ENCODE data around the gene SYNM.

SYNM gene

GRCh38 chr15:99131441-99132023 lies 26.7 kb downstream of the SYNM start:
- CTCF ChIA-PET = no interaction called here
- H3K27ac ChIP-seq = no peak overlapping the region
- no peak for DNase-seq (ENCODE audit: low spot score)
- TF ChIP-seq CTCF (conservative IDR thresholded peaks at IDR 0.05; ENCODE audit: low read depth) = no peak
- POLR2A ChIA-PET (ENCODE audit: low non-redundant PET) = no interaction called here

- no peak overlapping the region for H3K27ac ChIP-seq
- POLR2A ChIA-PET (ENCODE audit: low non-redundant PET) = no interaction called here
- DNase-seq (ENCODE audit: low spot score) = no peak
- no peak for TF ChIP-seq CTCF (conservative IDR thresholded peaks at IDR 0.05; ENCODE audit: low read depth)
- CTCF ChIA-PET = no interaction called here
Observed at GRCh38 chr15:99132122-99132521, 27.2 kb downstream of the SYNM start.

DNA sequence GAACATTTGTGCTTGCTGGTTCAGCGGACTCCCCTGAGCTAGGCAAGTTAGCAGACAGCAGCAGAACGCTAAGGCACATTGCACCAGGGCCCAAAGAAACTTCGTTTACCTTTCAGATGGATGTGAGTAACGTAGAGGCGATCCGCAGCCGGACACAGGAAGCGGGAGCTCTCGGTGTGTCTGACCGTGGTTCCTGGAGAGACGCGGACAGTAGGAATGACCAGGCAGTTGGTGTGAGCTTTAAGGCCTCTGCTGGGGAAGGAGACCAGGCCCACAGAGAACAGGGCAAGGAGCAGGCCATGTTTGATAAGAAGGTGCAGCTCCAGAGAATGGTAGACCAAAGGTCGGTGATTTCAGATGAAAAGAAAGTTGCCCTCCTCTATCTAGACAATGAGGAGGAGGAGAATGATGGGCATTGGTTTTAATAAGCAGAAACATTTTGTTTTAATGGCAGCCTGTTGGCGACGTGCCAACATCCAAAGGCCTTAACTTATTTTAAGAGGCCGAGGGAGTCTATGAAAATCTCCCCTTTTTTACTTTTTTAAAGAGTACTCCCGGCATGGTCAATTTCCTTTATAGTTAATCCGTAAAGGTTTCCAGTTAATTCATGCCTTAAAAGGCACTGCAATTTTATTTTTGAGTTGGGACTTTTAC lies 27.9 kb downstream of the SYNM start:
- no peak for DNase-seq (ENCODE audit: low spot score)
- ChIA-PET CTCF (interaction anchor here (0.7 kb wide), 1 partner anchor 140 kb away, joined by 3 read pairs; no protein-coding TSS in a partner anchor), POLR2A (ENCODE audit: low non-redundant PET) (no interaction called here)
- no peak overlapping the region for H3K27ac ChIP-seq
- no peak for TF ChIP-seq CTCF (conservative IDR thresholded peaks at IDR 0.05; ENCODE audit: low read depth)

- ChIA-PET POLR2A (ENCODE audit: low non-redundant PET) (no interaction called here), CTCF (no interaction called here)
- TF ChIP-seq CTCF (conservative IDR thresholded peaks at IDR 0.05; ENCODE audit: low read depth) = no peak
- no peak overlapping the region for H3K27ac ChIP-seq
- DNase-seq (ENCODE audit: low spot score) = no peak
Observed at GRCh38 chr15:99134317-99134821, 29.5 kb downstream of the SYNM start.

GRCh38 chr15:99135194-99135593 lies 30.3 kb downstream of the SYNM start:
- POLR2A ChIA-PET (ENCODE audit: low non-redundant PET) = no interaction called here
- DNase-seq (ENCODE audit: low spot score) = no peak
- no peak for TF ChIP-seq CTCF (conservative IDR thresholded peaks at IDR 0.05; ENCODE audit: low read depth)
- CTCF ChIA-PET = no interaction called here
- H3K27ac ChIP-seq = no peak overlapping the region

DNA sequence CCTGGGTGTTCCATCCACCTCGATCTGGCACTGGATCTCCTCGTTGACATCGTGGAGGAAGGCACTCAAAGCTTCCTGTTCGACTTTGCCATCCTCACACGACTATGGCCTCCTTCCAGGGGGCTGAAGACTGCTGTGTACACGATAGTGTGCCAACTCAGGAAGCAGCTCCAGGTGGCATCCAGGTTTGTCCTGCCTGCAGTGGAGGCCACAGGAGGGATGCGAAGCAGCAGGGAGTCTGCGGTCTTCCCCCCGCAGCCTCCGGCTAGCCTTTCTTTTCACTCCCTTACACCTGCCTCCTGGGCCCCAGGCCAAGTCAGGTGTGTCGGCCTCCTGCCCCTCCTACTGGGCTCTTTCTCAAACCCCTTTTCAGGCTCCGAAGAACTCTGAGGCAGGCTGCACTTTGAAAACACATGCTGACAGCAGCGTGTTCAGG lies 32.2 kb downstream of the SYNM start:
- ChIA-PET POLR2A (ENCODE audit: low non-redundant PET) (no interaction called here), CTCF (no interaction called here)
- no peak for DNase-seq (ENCODE audit: low spot score)
- TF ChIP-seq CTCF (conservative IDR thresholded peaks at IDR 0.05; ENCODE audit: low read depth) = no peak
- no peak overlapping the region; the same call in 1 of the 2 replicates for H3K27ac ChIP-seq
